ENCODE measurements around the gene FMO5. TPM values are rescaled to one million over a fixed set of nuclear protein-coding genes. Genes with fewer than 3 reads are reported as not detected.
A peak's percentile ranks its signal among the peaks of the same experiment; 100 is the strongest.

FMO5 gene
- total RNA-seq, 1 experiment from 2014 or later: 2.8 TPM

- H3K36me3 ChIP-seq (ENCODE audit: low read depth, low read length): peaks cover 16% of the 10 kb centered on the region
- H3K9ac ChIP-seq (ENCODE audit: low read length): peak overlapping the region; percentile 77; the same call in 1 of the 2 replicates
- H3K9me3 ChIP-seq (ENCODE audit: low read length): no peaks in the 10 kb centered on the region
- BruUV-seq (replicated peaks): no TSS peak
- peaks cover 65% of the 10 kb centered on the region for H3K4me1 ChIP-seq (ENCODE audit: insufficient read depth, low read length)
- POLR2A ChIA-PET (ENCODE audit: unreplicated experiment): interaction anchor here (0.6 kb wide), 1 partner anchor 81 kb away, joined by 3 read pairs; no protein-coding TSS in a partner anchor
- intact Hi-C loops (cut with micrococcal nuclease): loop anchor here (2.0 kb wide), 1 partner anchor 41 kb away; no protein-coding TSS in a partner anchor
- peak overlapping the region; percentile 86 for H3K4me3 ChIP-seq (ENCODE audit: low read length)
- DNase-seq: peak; percentile 39
- H2AFZ ChIP-seq (ENCODE audit: low read length): 0 out of 2 replicates have a peak overlapping the region, but pooled peaks have one; percentile 91
- H4K20me1 ChIP-seq (ENCODE audit: low read length): no peaks in the 10 kb centered on the region
- peaks cover 83% of the 10 kb centered on the region for H3K79me2 ChIP-seq (ENCODE audit: low read length)
- H3K27ac ChIP-seq (ENCODE audit: low read length): peak overlapping the region; percentile 6
- TF ChIP-seq EZH2phosphoT487 (IDR thresholded peaks at IDR 0.05; ENCODE audit: borderline replicate concordance, low read length) (no peak), EZH2 (IDR thresholded peaks at IDR 0.05; ENCODE audit: low read length, unreplicated experiment) (no peak), CTCF (conservative IDR thresholded peaks at IDR 0.05; ENCODE audit: low read depth, low read length) (no peak)
- CTCF ChIA-PET: interaction anchor here (1.8 kb wide), 1 partner anchor 73 kb away, joined by 5 read pairs; the partner anchor contains the start of gene CHD1L
- ATAC-seq: no peak
- H3K27me3 ChIP-seq (ENCODE audit: low read length): no peaks in the 10 kb centered on the region
- H3F3A ChIP-seq (ENCODE audit: low read length, unreplicated experiment): peaks cover 12% of the 10 kb centered on the region
- H3K9me2 ChIP-seq (replicated peaks; ENCODE audit: low read length): no peaks in the 10 kb centered on the region
- peak overlapping the region; percentile 90 for H3K4me2 ChIP-seq (ENCODE audit: low read length)
Observed at GRCh38 chr1:147169840-147170674, 55.1 kb downstream of the FMO5 start.

DNA sequence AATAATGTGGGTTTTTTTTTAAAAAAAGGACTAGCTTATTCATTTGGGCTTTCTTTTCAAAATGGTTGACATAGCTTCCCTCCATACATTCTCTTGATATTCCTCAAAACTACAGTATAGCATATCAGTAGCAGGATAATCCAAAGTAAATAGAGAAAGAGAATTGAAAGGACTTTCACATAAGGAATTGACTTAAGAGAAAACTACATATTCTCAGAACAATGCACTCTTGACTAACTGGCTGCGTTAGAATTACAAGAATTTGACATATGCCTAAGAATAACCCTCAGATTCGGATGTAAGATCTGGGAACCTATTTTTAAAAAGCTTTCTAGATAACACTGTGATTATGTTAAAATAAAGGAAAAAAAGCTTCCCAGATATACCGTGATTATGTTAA lies 56.0 kb downstream of the FMO5 start:
- CTCF ChIA-PET: no interaction called here
- peak overlapping the region; percentile 86 for H3K4me3 ChIP-seq (ENCODE audit: low read length)

More for the DNA sequence above, 56.0 kb downstream of the FMO5 start:
- peaks cover 19% of the 10 kb centered on the region for H3K36me3 ChIP-seq (ENCODE audit: low read depth, low read length)
- POLR2A ChIA-PET (ENCODE audit: unreplicated experiment): no interaction called here
- H3K9ac ChIP-seq (ENCODE audit: low read length): peak overlapping the region; percentile 77; the same call in 1 of the 2 replicates
- H3K27ac ChIP-seq (ENCODE audit: low read length): peak overlapping the region; percentile 78; the same call in 1 of the 2 replicates
- no peak overlapping the region for H2AFZ ChIP-seq (ENCODE audit: low read length)
- H3K4me2 ChIP-seq (ENCODE audit: low read length): peak overlapping the region; percentile 90
- BruUV-seq (replicated peaks): no TSS peak
- intact Hi-C loops (cut with micrococcal nuclease): no loop called here
- no peaks in the 10 kb centered on the region for H3K9me2 ChIP-seq (replicated peaks; ENCODE audit: low read length)
- peaks cover 86% of the 10 kb centered on the region for H3K79me2 ChIP-seq (ENCODE audit: low read length)
- DNase-seq: no peak
- H3F3A ChIP-seq (ENCODE audit: low read length, unreplicated experiment): peaks cover 12% of the 10 kb centered on the region
- H3K9me3 ChIP-seq (ENCODE audit: low read length): no peaks in the 10 kb centered on the region
- TF ChIP-seq CTCF (conservative IDR thresholded peaks at IDR 0.05; ENCODE audit: low read depth, low read length) (no peak), EZH2phosphoT487 (IDR thresholded peaks at IDR 0.05; ENCODE audit: borderline replicate concordance, low read length) (no peak), EZH2 (IDR thresholded peaks at IDR 0.05; ENCODE audit: low read length, unreplicated experiment) (no peak)
- H4K20me1 ChIP-seq (ENCODE audit: low read length): no peaks in the 10 kb centered on the region
- no peak for ATAC-seq
- H3K4me1 ChIP-seq (ENCODE audit: insufficient read depth, low read length): peaks cover 61% of the 10 kb centered on the region
- no peaks in the 10 kb centered on the region for H3K27me3 ChIP-seq (ENCODE audit: low read length)
